ENCODE measurements around the gene ASB18. TPM values are rescaled to one million over a fixed set of nuclear protein-coding genes. Genes with fewer than 3 reads are reported as not detected.
A peak's percentile ranks its signal among the peaks of the same experiment; 100 is the strongest.

ASB18 gene
- total and polyA plus RNA-seq, 8 donors, result 0.05 to 0.07 (median 0.06) TPM; not detected in 5

GRCh38 chr2:236180076-236180816 lies 84.0 kb downstream of the ASB18 start:
- peaks cover 0 to 2% of the 10 kb centered on the region in 2 donors for H3K9me3 ChIP-seq
- no peak overlapping the region for H3K27ac ChIP-seq
- DNase-seq (no peak), ATAC-seq (no peak)
- intact Hi-C loops (cut with DNase I), result loop anchor here in 1 of 2 donors (5.0 kb wide), 1 partner anchor 413 kb away; no protein-coding TSS in a partner anchor
- H3K4me3 ChIP-seq, result no peak overlapping the region
- H3K4me1 ChIP-seq, result peaks cover 7 to 13% of the 10 kb centered on the region in 2 donors
- TF ChIP-seq CTCF (IDR thresholded peaks at IDR 0.05), result no peak
- no peaks in the 10 kb centered on the region for H3K36me3 ChIP-seq
- H3K27me3 ChIP-seq, result peaks cover 60 to 88% of the 10 kb centered on the region in 2 donors

DNA sequence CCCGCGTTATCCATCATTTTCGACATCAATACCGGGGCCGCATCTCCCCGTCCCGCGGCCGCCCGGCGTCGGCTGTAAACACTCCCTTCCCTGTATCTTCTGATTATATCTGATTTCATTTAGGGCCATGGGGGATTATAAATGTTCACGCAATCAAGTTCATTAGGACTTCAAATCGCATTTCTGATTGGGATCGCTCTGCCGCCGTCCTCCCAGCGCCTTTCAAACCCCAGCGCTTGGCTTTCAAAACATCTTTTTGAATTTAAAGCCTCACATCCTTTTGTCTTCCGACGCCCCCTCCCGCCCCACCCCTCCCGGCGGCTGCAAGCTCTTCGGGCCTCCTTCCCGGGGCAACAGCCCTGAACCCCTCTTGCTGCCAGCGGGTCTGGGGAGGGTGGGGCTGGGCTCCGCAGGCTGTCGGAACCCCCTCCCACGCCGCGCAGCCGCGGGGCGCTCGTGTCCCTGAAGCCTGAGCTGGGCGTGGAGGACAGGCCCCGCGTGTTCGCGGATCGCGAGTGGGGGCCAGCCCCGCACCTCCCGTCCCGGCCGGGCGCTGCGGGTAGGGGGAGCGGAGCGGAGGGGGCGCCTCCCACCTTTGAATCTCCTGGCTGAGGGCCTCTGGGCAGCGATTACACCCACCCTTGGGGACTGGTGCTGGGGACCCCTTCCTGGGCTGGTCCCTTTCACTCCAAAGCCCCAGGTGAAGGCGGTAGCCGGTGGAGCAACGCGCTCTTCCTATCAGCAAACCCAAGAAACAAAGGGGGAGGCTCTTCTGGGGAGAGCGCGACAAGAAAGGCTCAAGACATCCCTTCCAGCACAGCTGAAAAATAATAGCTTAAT lies 84.8 kb downstream of the ASB18 start:
- DNase-seq, result no peak
- TF ChIP-seq CTCF (IDR thresholded peaks at IDR 0.05), result no peak
- Histone ChIP-seq H3K27ac (no peak overlapping the region), H3K4me1 (peaks cover 7 to 13% of the 10 kb centered on the region in 2 donors), H3K27me3 (peaks cover 67 to 94% of the 10 kb centered on the region in 2 donors), H3K4me3 (no peak overlapping the region), H3K9me3 (no peaks in the 10 kb centered on the region), H3K36me3 (no peaks in the 10 kb centered on the region)
- ATAC-seq, result no peak
- intact Hi-C loops (cut with DNase I), result loop anchor here in 1 of 2 donors (5.0 kb wide), 1 partner anchor 412 kb away; no protein-coding TSS in a partner anchor

- Histone ChIP-seq H3K27me3 (peaks cover 73 to 94% of the 10 kb centered on the region in 2 donors), H3K9me3 (no peaks in the 10 kb centered on the region), H3K4me1 (peaks cover 7 to 13% of the 10 kb centered on the region in 2 donors), H3K27ac (no peak overlapping the region), H3K4me3 (no peak overlapping the region), H3K36me3 (no peaks in the 10 kb centered on the region)
- no peak for ATAC-seq
- no peak for TF ChIP-seq CTCF (IDR thresholded peaks at IDR 0.05)
- no peak for DNase-seq
- intact Hi-C loops (cut with DNase I), result no loop called here
Observed at GRCh38 chr2:236178890-236179235, 85.3 kb downstream of the ASB18 start.

GRCh38 chr2:236177967-236178889 lies 86.0 kb downstream of the ASB18 start:
- H3K27me3 ChIP-seq, result peaks cover 79 to 97% of the 10 kb centered on the region in 2 donors
- intact Hi-C loops (cut with DNase I), result no loop called here

More at GRCh38 chr2:236177967-236178889, 86.0 kb downstream of the ASB18 start:
- peak in 2 of 4 donors; percentile 45 to 67 for DNase-seq
- H3K36me3 ChIP-seq, result no peaks in the 10 kb centered on the region
- TF ChIP-seq CTCF (IDR thresholded peaks at IDR 0.05), result peak; percentile 52 to 59
- peak; percentile 85 for ATAC-seq
- no peaks in the 10 kb centered on the region for H3K9me3 ChIP-seq
- peak overlapping the region in 1 of 2 donors; percentile 13 for H3K4me3 ChIP-seq
- peaks cover 7 to 13% of the 10 kb centered on the region in 2 donors for H3K4me1 ChIP-seq
- H3K27ac ChIP-seq, result no peak overlapping the region
